Liver (tissue), 3 donors: Measurements from ENCODE around the gene DIP2C.

ENCODE experiments used
- RAD21 ChIP-seq, 2 donors: IDR thresholded peaks; 2 replicates each; pipeline ENCODE4 v1.6.1; 2016; ENCODE audit warnings: antibody characterized with exemption in 2 of 2, mild to moderate bottlenecking in 2 of 2
- TF ChIP-seq, protein P1 (sequence below): fragments of 150-350 bp; IDR thresholded peaks from 2 replicates; pipeline ENCODE4 v1.5.1; 2017; ENCODE audit warnings: improper control_type of control experiment, low read depth, low read length; ENCODE audit not compliant: missing input control
- donor health status: healthy.
- donor health status: healthy.

DNA sequence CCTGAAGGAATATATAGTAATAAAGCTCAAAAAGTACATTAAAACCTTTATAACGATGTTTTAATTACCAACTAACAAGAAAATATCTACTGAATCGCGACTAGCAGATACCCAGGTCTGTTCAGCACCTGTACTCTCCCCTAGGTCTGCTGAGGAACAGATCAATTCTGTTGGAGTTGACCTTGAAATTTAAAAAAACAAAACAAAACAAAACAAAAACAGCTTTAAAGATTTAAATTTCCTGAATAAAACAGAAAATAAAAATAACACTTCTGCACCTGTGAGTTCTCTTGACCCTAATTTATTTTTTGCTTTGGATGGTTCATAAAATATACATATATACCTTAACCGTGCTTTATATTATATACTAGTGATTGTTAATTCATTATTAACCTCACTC, 24.6 kb downstream of the DIP2C start:
- TF ChIP-seq, protein P1, sequence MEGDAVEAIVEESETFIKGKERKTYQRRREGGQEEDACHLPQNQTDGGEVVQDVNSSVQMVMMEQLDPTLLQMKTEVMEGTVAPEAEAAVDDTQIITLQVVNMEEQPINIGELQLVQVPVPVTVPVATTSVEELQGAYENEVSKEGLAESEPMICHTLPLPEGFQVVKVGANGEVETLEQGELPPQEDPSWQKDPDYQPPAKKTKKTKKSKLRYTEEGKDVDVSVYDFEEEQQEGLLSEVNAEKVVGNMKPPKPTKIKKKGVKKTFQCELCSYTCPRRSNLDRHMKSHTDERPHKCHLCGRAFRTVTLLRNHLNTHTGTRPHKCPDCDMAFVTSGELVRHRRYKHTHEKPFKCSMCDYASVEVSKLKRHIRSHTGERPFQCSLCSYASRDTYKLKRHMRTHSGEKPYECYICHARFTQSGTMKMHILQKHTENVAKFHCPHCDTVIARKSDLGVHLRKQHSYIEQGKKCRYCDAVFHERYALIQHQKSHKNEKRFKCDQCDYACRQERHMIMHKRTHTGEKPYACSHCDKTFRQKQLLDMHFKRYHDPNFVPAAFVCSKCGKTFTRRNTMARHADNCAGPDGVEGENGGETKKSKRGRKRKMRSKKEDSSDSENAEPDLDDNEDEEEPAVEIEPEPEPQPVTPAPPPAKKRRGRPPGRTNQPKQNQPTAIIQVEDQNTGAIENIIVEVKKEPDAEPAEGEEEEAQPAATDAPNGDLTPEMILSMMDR, result no peak
- TF ChIP-seq RAD21 (IDR thresholded peaks at IDR 0.05), result no peak
